WTC11 (cell line): ENCODE data around the gene CARS2. TPM values are rescaled to one million over a fixed set of nuclear protein-coding genes. Genes with fewer than 3 reads are reported as not detected.
A peak's percentile ranks its signal among the peaks of the same experiment; 100 is the strongest.

Experiments used
- ATAC-seq: fragments of 200-7000 bp; cut with Tn5 transposase; 2 replicates; pipeline ENCODE4 v1.10.0; 2021; ENCODE audit warnings: mild to moderate bottlenecking, moderate library complexity
- CTCF ChIA-PET: fragments of 300-600 bp; sonication (Branson Sonifier 250); formaldehyde crosslinking; loops from one replicate; lab custom pipeline; 2021; ENCODE audit warnings: antibody characterized with exemption; lab: Charles Lee
- POLR2A ChIA-PET: fragments of 350-600 bp; sonication (Branson Sonifier 250); formaldehyde crosslinking; loops from one replicate; lab custom pipeline; 2021; ENCODE audit warnings: antibody characterized with exemption; lab: Charles Lee
- DNase-seq: peaks from one replicate; pipeline ENCODE4 v3.0.0; 2021; ENCODE audit warnings: low spot score
- H3K27ac Mint-ChIP-seq: 2 replicates; pipeline ENCODE4 v1.8.0; 2021; ENCODE audit warnings: mixed read lengths
- H3K27me3 Mint-ChIP-seq: 2 replicates; pipeline ENCODE4 v1.8.0; 2021; ENCODE audit warnings: low read depth, mild to moderate bottlenecking, moderate library complexity, mixed read lengths
- H3K36me3 Mint-ChIP-seq: 2 replicates; pipeline ENCODE4 v1.8.0; 2021; ENCODE audit warnings: mixed read lengths
- H3K4me1 Mint-ChIP-seq: 2 replicates; pipeline ENCODE4 v1.8.0; 2022; ENCODE audit warnings: mixed read lengths
- H3K4me3 Mint-ChIP-seq: 2 replicates; pipeline ENCODE4 v1.8.0; 2021; ENCODE audit warnings: mild to moderate bottlenecking, moderate library complexity, mixed read lengths
- H3K9me3 Mint-ChIP-seq: 2 replicates; pipeline ENCODE4 v1.8.0; 2021; ENCODE audit warnings: mixed read lengths
- AFF4 ChIP-seq: sonication (generic); formaldehyde crosslinking; IDR thresholded peaks from 2 replicates; pipeline ENCODE4 v1.8.1; 2023; ENCODE audit warnings: mild to moderate bottlenecking, missing genetic modification reagents, borderline replicate concordance
- CBFB ChIP-seq: sonication (generic); formaldehyde crosslinking; IDR thresholded peaks from 2 replicates; pipeline ENCODE4 v1.8.1; 2022; ENCODE audit warnings: mild to moderate bottlenecking, low read depth, missing genetic modification reagents
- CREB1 ChIP-seq: sonication (generic); formaldehyde crosslinking; IDR thresholded peaks from 2 replicates; pipeline ENCODE4 v1.8.0; 2023; ENCODE audit warnings: mild to moderate bottlenecking, missing genetic modification reagents
- CTCF ChIP-seq: fragments of 200-600 bp; IDR thresholded peaks from 2 replicates; pipeline ENCODE4 v1.8.0; 2022; ENCODE audit warnings: antibody characterized with exemption
- FOXK1 ChIP-seq: sonication (generic); formaldehyde crosslinking; IDR thresholded peaks from 2 replicates; pipeline ENCODE4 v1.8.0; 2022; ENCODE audit warnings: mild to moderate bottlenecking, moderate library complexity, missing genetic modification reagents
- FOXP1 ChIP-seq: sonication (generic); formaldehyde crosslinking; IDR thresholded peaks from 2 replicates; pipeline ENCODE4 v1.8.0; 2022; ENCODE audit warnings: missing genetic modification reagents, mild to moderate bottlenecking, moderate library complexity, borderline replicate concordance
- HMGA2 ChIP-seq: fragments of 250-450 bp; sonication (Bioruptor Pico); IDR thresholded peaks from 2 replicates; pipeline ENCODE4 v1.4.0; 2021; ENCODE audit warnings: mild to moderate bottlenecking, moderate library complexity
- NR2C2 ChIP-seq: sonication (generic); formaldehyde crosslinking; IDR thresholded peaks from 2 replicates; pipeline ENCODE4 v1.8.0; 2022; ENCODE audit warnings: mild to moderate bottlenecking, missing genetic modification reagents
- NR3C1 ChIP-seq: sonication (generic); formaldehyde crosslinking; conservative IDR thresholded peaks from 2 replicates; pipeline ENCODE4 v1.8.1; 2023; ENCODE audit warnings: low read depth, mild to moderate bottlenecking, missing genetic modification reagents
- SP1 ChIP-seq: sonication (generic); formaldehyde crosslinking; conservative IDR thresholded peaks from 2 replicates; pipeline ENCODE4 v1.8.1; 2022; ENCODE audit warnings: missing genetic modification reagents
- TP53 ChIP-seq: sonication (generic); formaldehyde crosslinking; IDR thresholded peaks from 2 replicates; pipeline ENCODE4 v1.8.1; 2023; ENCODE audit warnings: mild to moderate bottlenecking, missing genetic modification reagents
- ZNF219 ChIP-seq: sonication (generic); formaldehyde crosslinking; IDR thresholded peaks from 2 replicates; pipeline ENCODE4 v1.8.0; 2023; ENCODE audit warnings: missing genetic modification reagents, mild to moderate bottlenecking, borderline replicate concordance
- ZNF416 ChIP-seq: fragments of 250-450 bp; sonication (Bioruptor Pico); IDR thresholded peaks from 2 replicates; pipeline ENCODE4 v1.9.0; 2021; ENCODE audit warnings: mild to moderate bottlenecking, inconsistent platforms
- total RNA-seq: library from RNA; stranded (reverse); gene quantifications from 3 replicates; pipeline ENCODE4 v1.2.3, GENCODE V29; 2021
- TF ChIP-seq, protein P1 (sequence below): sonication (generic); formaldehyde crosslinking; conservative IDR thresholded peaks from 2 replicates; pipeline ENCODE4 v1.8.1; 2023; ENCODE audit warnings: mild to moderate bottlenecking, low read depth, missing genetic modification reagents, moderate library complexity
- TF ChIP-seq, protein P2 (sequence below): sonication (generic); formaldehyde crosslinking; IDR thresholded peaks from 2 replicates; pipeline ENCODE4 v1.8.1; 2023; ENCODE audit warnings: mild to moderate bottlenecking, missing genetic modification reagents
- TF ChIP-seq, protein P3 (sequence below): fragments of 250-450 bp; sonication (Bioruptor Pico); IDR thresholded peaks from 2 replicates; pipeline ENCODE4 v2.1.2; 2022; ENCODE audit warnings: mild to moderate bottlenecking, moderate library complexity
- TF ChIP-seq, protein P4 (sequence below): sonication (generic); formaldehyde crosslinking; IDR thresholded peaks from 2 replicates; pipeline ENCODE4 v1.8.1; 2022; ENCODE audit warnings: mild to moderate bottlenecking, missing genetic modification reagents, moderate library complexity, borderline replicate concordance

The CARS2 gene
- total RNA-seq, 1 experiment from 2014 or later: 39.9 TPM

DNA sequence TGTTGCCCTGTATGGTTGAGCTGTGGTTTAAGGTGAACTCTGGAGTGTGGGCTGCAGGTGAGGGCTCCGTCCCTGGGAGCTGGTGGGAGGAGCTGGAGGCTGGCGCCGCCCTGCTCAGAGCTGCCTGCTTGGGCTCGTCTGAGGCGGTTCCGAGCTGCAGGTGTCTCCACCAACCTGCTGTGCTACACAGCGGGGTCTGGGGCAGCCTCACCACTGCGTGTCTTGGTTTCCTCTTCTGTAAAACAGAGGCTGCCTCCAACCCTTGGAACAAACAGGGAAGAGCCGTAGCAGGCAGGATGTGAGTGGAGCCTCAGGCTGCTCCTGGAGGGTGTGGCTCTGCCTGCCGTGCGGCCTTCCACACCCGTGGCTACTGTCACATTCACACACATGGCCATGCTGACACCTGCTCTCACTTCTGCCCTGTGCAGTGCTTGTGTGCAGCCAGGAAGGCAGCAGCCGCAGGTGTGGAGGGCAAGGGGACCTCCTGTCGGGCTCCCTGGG is 69.2 kb downstream of the CARS2 start:
- peaks cover 53% of the 10 kb centered on the region for H3K36me3 Mint-ChIP-seq
- peaks cover 9% of the 10 kb centered on the region for H3K9me3 Mint-ChIP-seq
- ChIA-PET CTCF (no interaction called here), POLR2A (no interaction called here)
- TF ChIP-seq NR2C2 (CRISPR knock-in tag): no peak
- TF ChIP-seq FOXK1 (CRISPR knock-in tag): no peak
- TF ChIP-seq CTCF: no peak
- no peak for TF ChIP-seq TP53 (CRISPR knock-in tag)
- no peak for TF ChIP-seq ZNF416
- TF ChIP-seq HMGA2 (CRISPR knock-in tag): no peak
- no peak for TF ChIP-seq AFF4 (CRISPR knock-in tag)
- TF ChIP-seq, protein P1, sequence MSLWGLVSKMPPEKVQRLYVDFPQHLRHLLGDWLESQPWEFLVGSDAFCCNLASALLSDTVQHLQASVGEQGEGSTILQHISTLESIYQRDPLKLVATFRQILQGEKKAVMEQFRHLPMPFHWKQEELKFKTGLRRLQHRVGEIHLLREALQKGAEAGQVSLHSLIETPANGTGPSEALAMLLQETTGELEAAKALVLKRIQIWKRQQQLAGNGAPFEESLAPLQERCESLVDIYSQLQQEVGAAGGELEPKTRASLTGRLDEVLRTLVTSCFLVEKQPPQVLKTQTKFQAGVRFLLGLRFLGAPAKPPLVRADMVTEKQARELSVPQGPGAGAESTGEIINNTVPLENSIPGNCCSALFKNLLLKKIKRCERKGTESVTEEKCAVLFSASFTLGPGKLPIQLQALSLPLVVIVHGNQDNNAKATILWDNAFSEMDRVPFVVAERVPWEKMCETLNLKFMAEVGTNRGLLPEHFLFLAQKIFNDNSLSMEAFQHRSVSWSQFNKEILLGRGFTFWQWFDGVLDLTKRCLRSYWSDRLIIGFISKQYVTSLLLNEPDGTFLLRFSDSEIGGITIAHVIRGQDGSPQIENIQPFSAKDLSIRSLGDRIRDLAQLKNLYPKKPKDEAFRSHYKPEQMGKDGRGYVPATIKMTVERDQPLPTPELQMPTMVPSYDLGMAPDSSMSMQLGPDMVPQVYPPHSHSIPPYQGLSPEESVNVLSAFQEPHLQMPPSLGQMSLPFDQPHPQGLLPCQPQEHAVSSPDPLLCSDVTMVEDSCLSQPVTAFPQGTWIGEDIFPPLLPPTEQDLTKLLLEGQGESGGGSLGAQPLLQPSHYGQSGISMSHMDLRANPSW: no peak
- no peaks in the 10 kb centered on the region for H3K4me1 Mint-ChIP-seq
- H3K27me3 Mint-ChIP-seq: no peaks in the 10 kb centered on the region
- H3K27ac Mint-ChIP-seq: peak overlapping the region; percentile 65; the same call in 1 of the 2 replicates
- no peak overlapping the region for H3K4me3 Mint-ChIP-seq
- ATAC-seq (peak; percentile 40), DNase-seq (no peak)

DNA sequence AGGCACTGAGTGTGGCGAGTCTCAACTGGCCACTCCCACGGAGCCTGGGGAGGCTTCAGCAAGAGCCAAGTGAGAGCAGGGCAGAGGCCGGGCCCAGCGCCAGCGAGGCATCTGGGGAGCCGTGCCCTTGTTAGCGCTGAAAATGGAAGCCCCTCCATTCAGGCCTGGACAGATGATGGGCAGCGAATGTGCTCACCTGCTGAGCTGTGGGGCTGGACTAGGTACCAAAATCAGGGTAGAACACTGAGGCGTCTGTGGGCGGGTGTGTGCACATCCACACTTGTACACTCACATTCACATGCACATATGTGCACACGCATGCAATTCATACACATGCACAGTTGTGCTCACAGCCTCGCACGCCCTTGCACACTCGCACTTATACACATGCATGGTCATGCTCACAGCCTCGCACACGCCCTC is 69.9 kb downstream of the CARS2 start:
- H3K9me3 Mint-ChIP-seq: peaks cover 9% of the 10 kb centered on the region
- H3K27ac Mint-ChIP-seq: peak overlapping the region; percentile 65; the same call in 1 of the 2 replicates
- peaks cover 54% of the 10 kb centered on the region for H3K36me3 Mint-ChIP-seq
- no peaks in the 10 kb centered on the region for H3K27me3 Mint-ChIP-seq
- H3K4me3 Mint-ChIP-seq: no peak overlapping the region
- DNase-seq (no peak), ATAC-seq (no peak)
- ChIA-PET POLR2A (no interaction called here), CTCF (no interaction called here)
- no peak for TF ChIP-seq NR3C1 (CRISPR knock-in tag)
- TF ChIP-seq, protein P2, sequence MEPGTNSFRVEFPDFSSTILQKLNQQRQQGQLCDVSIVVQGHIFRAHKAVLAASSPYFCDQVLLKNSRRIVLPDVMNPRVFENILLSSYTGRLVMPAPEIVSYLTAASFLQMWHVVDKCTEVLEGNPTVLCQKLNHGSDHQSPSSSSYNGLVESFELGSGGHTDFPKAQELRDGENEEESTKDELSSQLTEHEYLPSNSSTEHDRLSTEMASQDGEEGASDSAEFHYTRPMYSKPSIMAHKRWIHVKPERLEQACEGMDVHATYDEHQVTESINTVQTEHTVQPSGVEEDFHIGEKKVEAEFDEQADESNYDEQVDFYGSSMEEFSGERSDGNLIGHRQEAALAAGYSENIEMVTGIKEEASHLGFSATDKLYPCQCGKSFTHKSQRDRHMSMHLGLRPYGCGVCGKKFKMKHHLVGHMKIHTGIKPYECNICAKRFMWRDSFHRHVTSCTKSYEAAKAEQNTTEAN (CRISPR knock-in tag): 0 out of 2 replicates have a peak, but pooled peaks have one; percentile 33
- H3K4me1 Mint-ChIP-seq: no peaks in the 10 kb centered on the region

GRCh38 chr13:110635405-110636002 is 70.4 kb downstream of the CARS2 start:
- DNase-seq: no peak
- CTCF ChIA-PET: no interaction called here
- TF ChIP-seq, protein P3, sequence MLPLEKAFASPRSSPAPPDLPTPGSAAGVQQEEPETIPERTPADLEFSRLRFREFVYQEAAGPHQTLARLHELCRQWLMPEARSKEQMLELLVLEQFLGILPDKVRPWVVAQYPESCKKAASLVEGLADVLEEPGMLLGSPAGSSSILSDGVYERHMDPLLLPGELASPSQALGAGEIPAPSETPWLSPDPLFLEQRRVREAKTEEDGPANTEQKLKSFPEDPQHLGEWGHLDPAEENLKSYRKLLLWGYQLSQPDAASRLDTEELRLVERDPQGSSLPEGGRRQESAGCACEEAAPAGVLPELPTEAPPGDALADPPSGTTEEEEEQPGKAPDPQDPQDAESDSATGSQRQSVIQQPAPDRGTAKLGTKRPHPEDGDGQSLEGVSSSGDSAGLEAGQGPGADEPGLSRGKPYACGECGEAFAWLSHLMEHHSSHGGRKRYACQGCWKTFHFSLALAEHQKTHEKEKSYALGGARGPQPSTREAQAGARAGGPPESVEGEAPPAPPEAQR: no peak
- TF ChIP-seq FOXP1 (CRISPR knock-in tag) (no peak), TP53 (CRISPR knock-in tag) (no peak), SP1 (CRISPR knock-in tag) (no peak), CREB1 (CRISPR knock-in tag) (no peak), CBFB (CRISPR knock-in tag) (no peak), ZNF219 (CRISPR knock-in tag) (no peak)
- TF ChIP-seq, protein P4, sequence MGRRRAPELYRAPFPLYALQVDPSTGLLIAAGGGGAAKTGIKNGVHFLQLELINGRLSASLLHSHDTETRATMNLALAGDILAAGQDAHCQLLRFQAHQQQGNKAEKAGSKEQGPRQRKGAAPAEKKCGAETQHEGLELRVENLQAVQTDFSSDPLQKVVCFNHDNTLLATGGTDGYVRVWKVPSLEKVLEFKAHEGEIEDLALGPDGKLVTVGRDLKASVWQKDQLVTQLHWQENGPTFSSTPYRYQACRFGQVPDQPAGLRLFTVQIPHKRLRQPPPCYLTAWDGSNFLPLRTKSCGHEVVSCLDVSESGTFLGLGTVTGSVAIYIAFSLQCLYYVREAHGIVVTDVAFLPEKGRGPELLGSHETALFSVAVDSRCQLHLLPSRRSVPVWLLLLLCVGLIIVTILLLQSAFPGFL (CRISPR knock-in tag): no peak

More at GRCh38 chr13:110635405-110636002, 70.4 kb downstream of the CARS2 start:
- H3K27ac Mint-ChIP-seq: no peak overlapping the region
- no peak overlapping the region for H3K4me3 Mint-ChIP-seq
- peaks cover 59% of the 10 kb centered on the region for H3K36me3 Mint-ChIP-seq
- POLR2A ChIA-PET: no interaction called here
- H3K9me3 Mint-ChIP-seq: peaks cover 9% of the 10 kb centered on the region
- H3K4me1 Mint-ChIP-seq: no peaks in the 10 kb centered on the region
- no peak for ATAC-seq
- no peaks in the 10 kb centered on the region for H3K27me3 Mint-ChIP-seq
